ENCODE results near the gene PODXL2.

PODXL2 gene

DNA sequence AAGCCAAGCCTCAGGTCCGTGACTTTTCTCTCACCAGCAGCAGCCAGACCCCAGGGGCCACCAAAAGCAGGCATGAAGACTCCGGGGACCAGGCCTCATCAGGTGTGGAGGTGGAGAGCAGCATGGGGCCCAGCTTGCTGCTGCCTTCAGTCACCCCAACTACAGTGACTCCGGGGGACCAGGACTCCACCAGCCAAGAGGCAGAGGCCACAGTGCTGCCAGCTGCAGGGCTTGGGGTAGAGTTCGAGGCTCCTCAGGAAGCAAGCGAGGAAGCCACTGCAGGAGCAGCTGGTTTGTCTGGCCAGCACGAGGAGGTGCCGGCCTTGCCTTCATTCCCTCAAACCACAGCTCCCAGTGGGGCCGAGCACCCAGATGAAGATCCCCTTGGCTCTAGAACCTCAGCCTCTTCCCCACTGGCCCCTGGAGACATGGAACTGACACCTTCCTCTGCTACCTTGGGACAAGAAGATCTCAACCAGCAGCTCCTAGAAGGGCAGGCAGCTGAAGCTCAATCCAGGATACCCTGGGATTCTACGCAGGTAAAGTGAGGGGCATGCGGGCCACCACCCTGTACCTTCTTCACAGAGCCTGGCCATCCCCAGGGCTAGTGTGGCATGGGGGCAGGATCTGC is 31.8 kb downstream of the PODXL2 start:
- DNase-seq: no peak

DNA sequence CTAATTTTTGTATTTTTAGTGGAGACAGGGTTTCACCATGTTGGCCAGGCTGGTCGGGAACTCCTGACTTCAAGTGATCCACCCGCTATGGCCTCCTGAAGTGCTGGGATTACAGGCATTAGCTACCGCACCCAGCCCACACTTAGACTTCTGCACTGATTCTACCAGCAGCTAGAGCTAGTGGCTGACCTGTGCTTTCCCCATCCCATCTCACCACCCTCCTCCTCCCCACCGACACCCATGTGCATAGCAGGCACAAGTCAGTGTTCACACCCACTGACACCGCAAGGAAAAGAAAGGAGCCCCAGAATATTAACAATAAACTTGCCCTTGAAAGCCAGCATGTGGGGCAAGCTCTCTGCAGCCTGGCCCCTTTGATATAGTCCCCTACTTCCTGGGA is 32.6 kb downstream of the PODXL2 start:
- no peak for DNase-seq

DNA sequence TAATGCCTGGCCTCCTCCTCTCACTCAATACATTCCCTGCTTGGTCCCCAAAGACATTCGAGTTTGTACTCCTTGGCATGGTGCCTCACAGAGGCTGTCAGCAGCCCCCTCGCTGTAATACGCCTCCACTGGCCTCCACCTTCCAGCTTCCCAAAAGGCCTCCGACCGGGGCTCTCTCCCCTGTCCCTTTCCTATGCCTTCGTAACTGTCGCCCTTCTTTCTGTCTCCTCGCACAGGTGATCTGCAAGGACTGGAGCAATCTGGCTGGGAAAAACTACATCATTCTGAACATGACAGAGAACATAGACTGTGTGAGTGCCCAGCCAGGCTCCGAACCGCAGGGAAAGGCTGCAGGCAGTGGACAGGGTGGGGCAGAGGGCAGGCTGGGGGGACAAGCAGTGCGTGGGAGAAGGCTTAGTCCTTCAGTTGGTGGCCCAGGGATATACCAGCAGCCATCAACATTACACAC is 33.0 kb downstream of the PODXL2 start:
- no peak for DNase-seq

DNA sequence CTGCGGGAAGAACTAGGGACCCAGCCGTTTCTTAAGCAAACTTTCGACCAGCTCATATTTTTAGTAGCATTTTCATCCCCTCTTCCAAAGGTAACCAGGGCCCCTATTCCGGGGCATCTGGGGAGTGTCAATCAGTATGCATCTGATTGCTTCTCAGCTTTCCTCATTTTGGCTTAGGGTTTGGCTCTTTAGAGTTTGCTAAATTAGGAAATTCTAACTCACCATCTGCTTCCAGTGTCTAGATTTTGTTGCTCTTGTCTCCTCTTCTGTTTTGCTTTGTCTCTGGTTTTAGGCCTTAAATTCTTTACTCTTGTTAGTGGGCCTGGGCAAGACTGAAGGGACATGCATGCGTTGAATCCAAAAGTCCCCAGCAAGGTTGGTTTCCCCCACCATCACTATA is 34.2 kb downstream of the PODXL2 start:
- DNase-seq: no peak

DNA sequence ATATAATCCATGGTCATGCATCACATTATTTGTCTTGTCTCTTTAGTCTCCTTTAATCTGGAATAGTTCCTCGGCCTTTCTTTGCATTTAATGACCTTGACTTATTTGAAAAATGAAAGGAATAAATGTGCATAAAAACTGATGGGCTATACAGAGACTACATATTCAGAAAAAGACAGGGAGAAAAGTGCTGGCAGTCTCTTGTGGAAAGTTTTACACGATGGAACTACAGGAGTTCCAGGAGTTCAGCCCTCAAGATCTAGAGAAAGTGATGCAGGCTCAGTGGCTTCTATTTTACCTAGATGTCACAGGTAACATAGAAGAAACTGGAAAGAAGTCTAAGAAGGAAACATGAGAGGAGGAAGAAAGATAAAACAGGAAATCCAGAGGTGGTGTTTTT is 36.2 kb downstream of the PODXL2 start:
- no peak for DNase-seq

DNA sequence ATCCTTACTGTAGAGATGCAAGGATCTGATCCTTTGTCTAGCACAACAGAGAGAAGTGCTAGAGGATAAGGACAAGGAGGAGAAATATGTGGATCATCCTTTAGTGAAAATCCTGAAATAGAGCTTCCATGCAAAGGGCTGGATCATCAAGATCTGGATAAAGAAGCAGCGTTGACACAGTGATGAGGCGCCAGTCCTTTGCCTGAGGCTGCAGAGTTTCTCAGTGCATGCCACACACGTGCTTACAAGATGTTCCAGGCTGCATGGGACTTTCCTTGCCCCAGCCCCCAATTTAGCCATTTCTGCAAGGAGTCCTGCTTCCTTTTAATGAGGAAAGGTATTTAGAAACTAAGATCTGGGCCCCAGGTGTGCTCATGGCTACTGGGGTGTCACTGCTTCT is 36.6 kb downstream of the PODXL2 start:
- DNase-seq: no peak

DNA sequence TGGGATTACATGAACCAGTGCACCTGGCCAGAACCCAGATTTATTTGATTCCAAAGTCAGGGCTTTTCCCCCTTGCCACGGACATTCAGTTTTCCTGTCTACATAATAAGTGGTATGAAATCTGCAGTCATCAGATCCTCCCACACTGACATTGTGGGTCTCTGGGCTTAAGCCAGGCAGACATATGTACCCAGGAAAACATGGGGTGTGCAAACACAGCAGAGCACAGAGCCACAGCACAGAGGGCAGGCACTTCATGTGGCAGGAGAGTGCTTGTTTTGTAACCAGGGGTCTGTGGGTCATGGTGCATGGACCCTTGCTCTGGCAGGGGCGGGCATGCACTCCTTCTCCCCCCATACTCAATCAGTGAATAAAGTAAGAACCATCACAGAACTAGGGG is 37.7 kb downstream of the PODXL2 start:
- DNase-seq: no peak

DNA sequence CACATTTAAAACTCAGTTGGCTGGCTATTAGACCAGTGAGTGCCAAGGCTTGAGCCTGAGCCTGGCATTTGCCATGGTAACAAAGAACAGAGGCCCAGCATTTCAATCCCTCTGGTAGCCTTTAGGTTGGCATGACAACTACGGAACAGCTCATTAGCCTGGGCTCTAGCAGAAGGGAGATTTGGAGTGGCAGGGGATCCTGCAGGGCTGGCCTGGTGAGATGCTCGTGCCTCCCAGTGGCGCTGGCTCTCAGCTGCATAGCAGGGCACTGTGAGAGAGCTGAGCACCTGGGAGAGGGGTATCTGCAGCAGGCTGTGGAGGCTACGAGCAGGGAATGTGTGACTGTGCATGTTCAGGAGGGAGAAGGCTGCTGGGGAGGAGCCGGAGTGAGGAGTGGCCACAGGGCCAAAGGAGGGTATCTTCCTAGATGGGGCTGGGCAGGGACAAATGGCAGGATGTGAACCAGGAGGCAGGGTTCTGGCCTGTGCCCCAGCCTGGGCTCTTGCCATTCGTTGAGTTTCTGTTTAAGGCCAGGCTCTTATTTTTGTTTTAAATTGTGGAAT is 38.2 kb downstream of the PODXL2 start:
- no peak for DNase-seq

DNA sequence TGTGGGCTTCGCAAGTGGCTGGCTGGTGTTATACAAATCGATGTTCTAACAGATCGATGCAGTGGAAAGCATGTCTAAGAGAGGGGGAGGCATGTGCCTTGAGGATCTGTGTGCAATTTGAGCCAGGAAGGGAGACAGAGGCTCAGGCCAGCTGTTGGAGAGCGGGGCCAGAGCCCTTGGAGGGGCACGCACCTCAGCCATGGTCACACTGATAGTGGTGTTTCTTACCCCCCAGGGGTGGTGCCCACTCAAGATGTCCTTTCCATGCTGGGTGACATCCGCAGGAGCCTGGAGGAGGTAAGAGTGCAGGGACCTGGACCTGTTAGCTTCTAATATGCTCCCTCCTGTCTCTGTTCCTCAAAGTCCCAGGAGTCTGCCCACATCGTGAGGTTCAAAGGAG is 39.9 kb downstream of the PODXL2 start:
- no peak for DNase-seq

DNA sequence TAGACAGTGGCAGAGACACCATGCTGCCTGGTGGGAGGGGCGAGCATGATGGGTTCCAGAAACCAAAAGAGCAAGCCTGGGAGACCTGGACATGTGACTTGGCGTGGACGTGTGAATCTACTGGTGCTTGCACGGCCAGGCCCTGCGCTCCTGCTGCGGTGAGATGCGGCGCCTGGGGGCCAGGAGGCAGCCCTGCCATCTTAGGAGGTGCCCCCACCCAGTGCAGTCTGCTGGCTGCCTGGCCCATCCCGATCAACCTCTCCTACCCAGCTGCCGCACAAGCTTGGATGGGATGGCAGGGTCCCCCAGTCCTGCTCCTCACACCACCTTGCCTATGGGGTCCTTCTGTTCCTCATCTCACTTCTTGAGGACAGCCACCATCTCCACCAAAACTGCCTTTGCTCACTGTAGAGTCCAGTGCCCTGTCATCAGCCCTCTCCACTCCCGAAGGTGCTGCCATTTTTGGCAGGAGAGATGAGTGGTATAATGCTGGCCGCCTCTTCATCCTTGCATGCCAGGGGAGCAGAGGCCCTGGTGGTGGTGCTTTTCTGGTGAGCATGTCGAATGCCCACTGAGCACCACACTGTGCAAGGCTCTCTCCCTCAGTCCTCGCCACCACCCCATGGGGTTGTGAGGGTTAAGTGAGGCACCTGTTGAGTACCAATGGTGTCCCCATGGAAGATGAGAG is 40.7 kb downstream of the PODXL2 start:
- DNase-seq: no peak

DNA sequence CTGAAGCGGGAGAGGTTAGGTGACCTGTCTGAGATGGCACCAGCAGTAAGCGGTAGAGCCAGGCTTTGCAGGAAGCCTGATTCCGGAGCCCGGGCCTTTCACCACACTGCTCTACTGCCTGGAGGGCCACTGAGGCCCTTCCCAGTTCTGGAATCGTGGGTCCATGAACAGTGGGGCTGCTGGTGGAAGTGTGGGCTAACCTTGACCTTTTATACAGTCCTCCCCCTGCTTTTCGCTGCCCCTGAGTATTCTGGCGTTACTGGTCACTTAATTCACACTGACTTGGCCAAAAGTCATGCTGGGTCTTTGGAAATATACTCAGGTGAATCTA is 41.2 kb downstream of the PODXL2 start:
- DNase-seq: no peak

DNA sequence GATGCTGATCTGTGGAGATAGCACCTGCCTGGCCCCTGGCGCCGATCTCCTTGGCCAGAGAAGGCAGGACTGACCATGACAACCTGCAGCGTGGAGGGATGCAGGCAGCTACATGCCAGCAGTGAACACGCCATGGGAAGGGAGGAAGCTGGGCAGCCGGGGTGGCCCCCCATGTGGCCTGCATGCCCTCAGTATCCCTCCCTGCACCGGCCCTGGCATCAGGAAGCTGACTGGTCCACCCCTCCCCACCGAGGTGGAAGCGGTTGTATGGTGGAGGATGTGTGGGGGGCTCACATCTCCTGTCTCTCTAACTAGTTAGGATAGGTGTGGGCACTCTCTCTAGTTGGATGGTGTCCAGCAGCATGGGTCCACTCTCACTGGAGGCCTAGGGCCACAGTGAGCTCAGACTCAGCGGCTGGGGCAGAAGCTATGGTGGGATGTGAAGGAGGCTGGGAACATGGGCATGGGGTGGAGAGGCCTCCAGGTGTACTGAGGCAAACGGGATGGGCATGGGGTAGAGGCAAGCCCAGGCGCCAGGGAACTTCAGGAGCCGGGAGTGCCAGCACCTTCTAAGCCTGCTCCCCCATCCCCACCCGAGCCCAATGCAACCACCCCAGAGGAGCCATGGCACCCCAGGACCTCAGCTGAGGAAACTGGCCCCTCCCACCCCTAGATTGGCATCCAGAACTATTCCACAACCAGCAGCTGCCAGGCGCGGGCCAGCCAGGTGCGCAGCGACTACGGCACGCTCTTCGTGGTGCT is 42.0 kb downstream of the PODXL2 start:
- DNase-seq: no peak

DNA sequence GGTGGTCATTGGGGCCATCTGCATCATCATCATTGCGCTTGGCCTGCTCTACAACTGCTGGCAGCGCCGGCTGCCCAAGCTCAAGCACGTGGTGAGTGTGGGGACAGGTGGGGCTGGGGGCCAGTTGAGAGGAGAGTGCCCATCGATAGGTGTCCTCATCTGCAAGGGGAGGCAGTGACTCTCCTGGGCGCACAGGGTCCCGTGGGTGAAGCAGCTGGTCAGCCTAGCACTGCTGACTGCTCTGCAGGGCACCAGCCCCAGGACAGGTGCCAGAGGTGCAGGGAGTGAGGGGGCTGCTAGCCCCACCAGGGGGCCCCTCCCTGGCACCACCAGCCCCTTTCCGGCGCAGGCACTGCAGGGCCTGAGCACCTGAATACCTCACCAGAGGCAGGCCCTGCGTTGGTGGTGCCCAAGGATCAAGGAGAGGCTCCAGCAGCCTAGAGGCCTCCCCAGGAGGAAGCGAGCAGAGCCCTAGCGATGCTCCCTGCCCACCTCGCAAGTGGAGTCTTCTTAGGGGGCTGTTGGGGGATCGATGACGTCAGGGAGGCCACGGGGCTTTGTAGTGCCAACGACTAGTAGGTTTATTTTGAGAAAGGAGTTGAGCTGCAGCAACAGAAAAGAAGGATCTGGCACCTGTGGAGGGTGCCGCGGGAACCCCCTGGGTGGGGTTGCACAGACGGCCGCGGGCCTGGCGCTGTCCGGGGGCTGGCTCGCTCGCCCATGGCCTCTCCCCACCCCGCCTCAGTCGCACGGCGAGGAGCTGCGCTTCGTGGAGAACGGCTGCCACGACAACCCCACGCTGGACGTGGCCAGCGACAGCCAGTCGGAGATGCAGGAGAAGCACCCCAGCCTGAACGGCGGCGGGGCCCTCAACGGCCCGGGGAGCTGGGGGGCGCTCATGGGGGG is 42.8 kb downstream of the PODXL2 start:
- no peak for DNase-seq

DNA sequence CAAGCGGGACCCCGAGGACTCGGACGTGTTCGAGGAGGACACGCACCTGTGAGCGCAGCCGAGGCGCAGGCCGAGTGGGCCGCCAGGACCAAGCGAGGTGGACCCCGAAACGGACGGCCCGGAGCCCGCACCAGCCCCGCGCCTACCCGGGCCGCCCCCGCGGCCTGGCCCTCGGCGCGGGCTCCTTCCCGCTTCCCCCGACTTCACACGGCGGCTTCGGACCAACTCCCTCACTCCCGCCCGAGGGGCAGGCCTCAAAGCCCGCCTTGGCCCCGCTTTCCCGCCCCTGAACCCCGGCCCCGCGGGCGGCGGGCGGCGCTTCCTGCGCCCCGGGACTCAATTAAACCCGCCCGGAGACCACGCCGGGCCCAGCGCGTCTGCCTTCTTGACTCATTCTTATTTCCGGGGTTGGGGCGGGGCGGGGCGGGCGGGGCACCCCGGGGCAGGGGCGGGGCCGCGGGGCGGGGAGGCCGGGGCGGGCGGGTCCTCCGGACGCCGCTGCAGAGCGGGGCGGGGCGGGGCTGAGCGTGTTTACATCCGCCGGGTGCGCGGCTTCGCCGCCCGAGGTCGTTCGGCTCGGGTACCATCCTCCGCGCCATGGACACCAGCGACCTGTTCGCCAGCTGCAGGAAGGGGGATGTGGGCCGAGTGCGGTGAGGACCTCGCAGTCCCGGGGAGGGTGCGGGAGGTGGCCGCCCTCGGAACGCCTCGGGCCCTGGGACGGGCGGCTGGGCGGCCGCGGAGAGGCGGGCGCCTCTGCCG is 43.6 kb downstream of the PODXL2 start, which contains the start of gene ABTB1:
Gene ABTB1 (plus strand): TSS at position 524 of the 762 bp plus-strand sequence. CDS start 74 bp downstream, at position 598.
- DNase-seq: peak; percentile 84

DNA sequence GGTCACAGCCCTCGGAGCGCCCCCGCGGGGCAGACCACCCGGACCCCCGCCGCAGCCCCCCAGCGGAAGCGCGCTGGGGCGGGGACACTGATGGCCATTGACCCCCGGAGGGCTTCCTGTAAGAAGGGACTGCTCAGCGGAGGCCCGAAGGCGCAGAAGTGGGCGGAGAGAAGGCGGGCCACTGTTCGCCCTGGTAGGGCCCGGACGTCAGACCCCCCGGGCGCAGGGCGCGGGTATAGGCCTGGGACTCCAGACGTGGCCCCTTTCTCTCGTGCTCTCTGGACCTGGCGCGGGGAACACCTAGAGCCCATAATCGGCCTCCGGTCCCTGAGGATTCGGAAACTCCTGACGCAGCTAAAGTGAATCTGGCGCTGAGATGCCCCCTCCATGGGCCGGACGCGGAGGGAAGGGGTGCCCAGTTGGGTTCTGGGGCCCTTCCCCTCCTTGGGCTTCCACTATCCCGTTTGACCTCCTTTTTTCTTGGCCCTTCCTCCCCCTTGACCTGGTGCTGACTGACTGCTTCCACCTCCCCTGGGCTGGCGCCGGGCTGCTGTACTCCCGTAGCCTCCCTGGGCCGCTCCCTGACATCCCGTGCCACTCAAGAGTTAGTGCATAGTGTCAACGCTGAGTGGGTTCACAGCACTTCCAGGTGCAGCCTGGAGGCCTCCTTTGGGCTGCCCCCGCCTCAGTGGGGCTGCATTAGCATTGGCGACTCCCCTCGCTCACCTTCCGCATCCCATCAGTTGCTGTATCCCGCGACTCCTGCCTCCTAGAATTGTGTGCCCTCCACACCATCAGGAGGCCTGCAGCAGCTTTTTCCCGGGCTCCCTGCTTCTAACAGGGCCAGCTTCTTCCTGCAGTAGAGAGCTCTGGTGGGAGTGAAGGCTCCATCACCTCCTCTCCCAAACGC is 44.5 kb downstream of the PODXL2 start:
- DNase-seq: no peak

DNA sequence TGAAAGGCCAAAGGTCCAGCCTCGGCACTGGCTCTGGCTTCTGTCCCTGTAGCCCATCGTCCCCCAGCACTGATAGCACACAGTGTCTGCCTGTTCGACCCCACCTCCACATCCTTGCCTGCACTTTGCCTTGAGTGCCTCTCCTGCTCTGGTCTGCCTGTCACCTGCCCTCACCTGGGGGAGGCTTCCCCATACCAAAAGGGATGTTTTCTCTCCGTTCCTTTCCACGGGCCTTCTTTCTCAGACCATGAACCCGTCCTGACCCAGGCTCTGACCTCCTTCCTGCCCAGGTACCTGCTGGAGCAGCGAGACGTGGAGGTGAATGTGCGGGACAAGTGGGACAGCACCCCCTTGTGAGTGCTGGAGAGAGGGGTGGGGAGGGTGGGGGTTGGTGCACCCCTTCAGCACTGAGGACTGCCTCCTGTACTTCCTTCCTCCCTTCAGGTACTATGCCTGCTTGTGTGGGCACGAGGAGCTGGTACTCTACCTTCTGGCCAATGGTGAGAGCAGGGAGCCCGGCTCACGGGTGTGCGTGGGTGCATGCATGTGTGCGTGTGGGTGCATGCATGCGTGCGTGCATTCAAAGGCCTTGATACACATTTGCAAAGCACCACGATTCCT is 45.2 kb downstream of the PODXL2 start:
- no peak for DNase-seq

DNA sequence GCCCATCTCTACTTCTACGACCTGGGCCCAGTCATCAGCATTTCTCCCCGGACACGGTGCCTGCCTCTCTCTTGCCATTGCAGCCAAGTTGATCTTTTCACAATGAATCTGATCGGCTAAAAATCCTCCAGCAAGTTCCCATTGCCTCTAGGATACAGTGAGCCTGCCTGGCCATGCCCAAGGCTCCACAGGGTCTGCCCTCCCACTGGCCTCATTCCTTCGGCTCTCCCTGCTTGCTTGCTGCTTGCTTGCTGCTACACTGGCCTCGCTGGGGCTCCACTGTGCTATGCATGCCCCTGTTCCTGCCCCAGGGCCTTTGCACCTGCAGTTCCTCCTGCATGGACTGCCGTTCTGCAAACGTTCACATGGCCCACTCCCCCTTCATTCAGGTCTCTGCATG is 45.8 kb downstream of the PODXL2 start:
- no peak for DNase-seq

DNA sequence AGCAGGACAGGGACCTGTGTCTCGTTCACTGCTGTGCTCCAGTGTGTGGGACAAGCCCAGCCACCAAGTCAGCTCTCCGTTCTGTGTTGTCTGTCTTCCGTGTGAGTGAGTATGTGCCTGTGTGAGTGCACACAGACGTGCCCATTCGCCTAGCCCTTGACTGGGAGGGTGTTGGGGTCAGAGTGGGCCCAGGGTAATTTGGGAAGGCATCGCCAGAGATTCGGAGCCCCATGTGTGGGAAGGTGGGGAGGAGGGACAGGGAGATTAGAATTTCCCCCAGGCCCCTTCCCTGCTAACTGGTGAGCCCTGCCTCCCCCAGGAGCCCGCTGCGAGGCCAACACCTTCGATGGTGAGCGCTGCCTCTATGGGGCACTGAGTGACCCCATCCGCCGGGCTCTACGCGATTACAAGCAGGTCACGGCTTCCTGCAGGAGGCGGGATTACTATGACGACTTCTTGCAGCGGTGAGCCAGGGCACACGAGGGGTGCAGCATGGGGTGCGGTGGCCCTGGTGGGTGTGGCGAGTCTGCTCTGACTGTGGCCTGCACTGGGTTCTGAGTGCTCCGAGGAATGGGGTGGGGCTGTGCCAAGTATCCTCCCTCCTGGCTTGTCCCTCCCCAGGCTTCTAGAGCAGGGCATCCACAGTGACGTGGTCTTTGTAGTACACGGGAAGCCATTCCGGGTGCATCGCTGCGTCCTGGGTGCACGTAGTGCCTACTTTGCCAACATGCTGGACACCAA is 46.8 kb downstream of the PODXL2 start:
- DNase-seq: no peak

DNA sequence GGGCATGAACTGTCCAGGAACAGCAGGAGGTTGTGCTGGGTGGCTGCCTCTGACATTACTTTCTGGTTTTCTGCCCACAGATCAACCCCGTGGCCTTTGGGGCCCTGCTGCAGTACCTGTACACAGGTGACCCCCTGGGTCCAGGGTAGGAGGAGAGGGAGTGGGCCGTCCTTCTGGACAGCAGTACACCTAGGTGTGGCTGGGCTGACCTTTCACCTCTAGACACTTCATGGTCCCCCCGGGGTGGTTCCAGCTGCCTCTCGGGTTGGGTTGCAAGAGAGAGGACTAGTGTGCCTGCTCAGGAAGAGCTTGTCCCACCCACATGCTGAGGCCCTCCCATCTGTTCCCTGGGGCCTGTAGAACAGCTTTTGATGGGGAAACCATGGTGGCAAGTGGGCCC is 47.5 kb downstream of the PODXL2 start:
- no peak for DNase-seq

DNA sequence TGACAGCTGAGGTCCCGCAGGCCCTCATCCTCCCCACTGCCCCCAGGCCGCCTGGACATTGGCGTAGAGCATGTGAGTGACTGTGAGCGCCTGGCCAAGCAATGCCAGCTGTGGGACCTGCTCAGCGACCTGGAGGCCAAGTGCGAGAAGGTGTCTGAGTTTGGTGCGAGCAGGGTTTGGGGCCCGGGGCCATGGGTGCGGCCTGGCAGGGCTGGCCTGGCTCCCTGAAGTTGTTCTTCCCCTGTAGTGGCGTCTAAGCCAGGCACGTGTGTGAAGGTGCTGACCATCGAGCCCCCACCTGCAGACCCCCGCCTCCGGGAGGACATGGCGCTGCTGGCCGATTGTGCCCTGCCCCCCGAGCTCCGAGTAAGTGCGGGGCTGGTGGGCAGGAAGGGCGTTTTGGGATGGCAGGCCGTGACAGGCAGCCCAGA is 48.0 kb downstream of the PODXL2 start:
- DNase-seq: no peak

All from NK-92 treated with Interleukin-12 subunit alpha and Interleukin-12 subunit beta, amount 100 ng/mL, for 24 hours (cell line).